Measurements from ENCODE around the gene A1BG.
"Not testable (repeated sequence)": the region's sequence is repeated elsewhere in the genome, so short reads cannot be mapped to it uniquely, and the experiment has no call there.

A1BG gene

GRCh38 chr19:58356766-58357480 lies 3.6 kb upstream of the A1BG start:
- peak; percentile 52 for DNase-seq

- peak; percentile 64 for DNase-seq
Observed at GRCh38 chr19:58355908-58356765, 2.8 kb upstream of the A1BG start.

GRCh38 chr19:58355215-58355796 lies 2.0 kb upstream of the A1BG start:
- DNase-seq: no peak

- no peak for DNase-seq
Observed at GRCh38 chr19:58354478-58355030, 1.3 kb upstream of the A1BG start.

- DNase-seq: no peak
Observed at GRCh38 chr19:58353717-58354477, 605 bp upstream of the A1BG start.

GRCh38 chr19:58351990-58352755 lies 1.1 kb downstream of the A1BG start:
- DNase-seq: no peak

- no peak for DNase-seq
Observed at GRCh38 chr19:58351558-58351878, 1.8 kb downstream of the A1BG start.

GRCh38 chr19:58350871-58351557 lies 2.3 kb downstream of the A1BG start:
- DNase-seq: no peak

- DNase-seq: peak; percentile 61
Observed at GRCh38 chr19:58350001-58350861, 3.1 kb downstream of the A1BG start.

GRCh38 chr19:58349590-58349989 lies 3.7 kb downstream of the A1BG start:
- DNase-seq: no peak

- DNase-seq: not testable (repeated sequence)
Observed at GRCh38 chr19:58348080-58348479, 5.2 kb downstream of the A1BG start.

GRCh38 chr19:58346961-58347929 lies 6.0 kb downstream of the A1BG start:
- DNase-seq: peak; percentile 79

- DNase-seq: no peak
Observed at GRCh38 chr19:58345558-58345957, 7.7 kb downstream of the A1BG start.

- no peak for DNase-seq
Observed at GRCh38 chr19:58338825-58339558, 14.3 kb downstream of the A1BG start.

GRCh38 chr19:58338336-58338735 lies 15.0 kb downstream of the A1BG start:
- DNase-seq: no peak

GRCh38 chr19:58336820-58337219 lies 16.5 kb downstream of the A1BG start:
- no peak for DNase-seq

- no peak for DNase-seq
Observed at GRCh38 chr19:58336216-58336615, 17.1 kb downstream of the A1BG start.

- no peak for DNase-seq
Observed at GRCh38 chr19:58335630-58336029, 17.7 kb downstream of the A1BG start.
